SJSA1 (cell line): Measurements from ENCODE around the gene FAAP100. TPM values are rescaled to one million over a fixed set of nuclear protein-coding genes. Genes with fewer than 3 reads are reported as not detected.
"Not testable (repeated sequence)": the region's sequence is repeated elsewhere in the genome, so short reads cannot be mapped to it uniquely, and the experiment has no call there.

Experiments used
- DNase-seq, 2 experiments: peaks; one replicate each; pipeline ENCODE4 v3.0.0-alpha.2; 2015 to 2020; ENCODE audit warnings: low spot score in 2 of 2, low read depth in 1 of 2
- H3K27ac ChIP-seq: fragments of 250-450 bp; sonication (Bioruptor Pico); 2 replicates; pipeline ENCODE4 v1.5.1; 2020; ENCODE audit warnings: mild to moderate bottlenecking, moderate library complexity
- H3K27me3 ChIP-seq: fragments of 250-450 bp; sonication (Bioruptor Pico); replicated peaks from 2 replicates; pipeline ENCODE4 v1.5.1; 2020; ENCODE audit warnings: mild to moderate bottlenecking, moderate library complexity
- H3K36me3 ChIP-seq: fragments of 250-450 bp; sonication (Bioruptor Pico); 2 replicates; pipeline ENCODE4 v1.5.1; 2020; ENCODE audit warnings: mild to moderate bottlenecking
- H3K4me1 ChIP-seq: fragments of 250-450 bp; sonication (Bioruptor Pico); replicated peaks from 2 replicates; pipeline ENCODE4 v1.6.1; 2021; ENCODE audit warnings: mild to moderate bottlenecking
- H3K4me3 ChIP-seq: fragments of 250-450 bp; sonication (Bioruptor Pico); 2 replicates; pipeline ENCODE4 v1.5.1; 2020; ENCODE audit warnings: mild to moderate bottlenecking
- H3K9me3 ChIP-seq: fragments of 250-450 bp; sonication (Bioruptor Pico); replicated peaks from 2 replicates; pipeline ENCODE4 v1.5.1; 2020; ENCODE audit warnings: mild to moderate bottlenecking
- total RNA-seq: library from RNA; depleted of rRNA; stranded (reverse); fragments of >200 nt; shearing (Covaris generic); gene quantifications from 2 replicates; pipeline ENCODE4 v1.2.3, GENCODE V29; 2014

FAAP100 gene
- total RNA-seq, 1 experiment from 2014 or later: 28.1 TPM

DNA sequence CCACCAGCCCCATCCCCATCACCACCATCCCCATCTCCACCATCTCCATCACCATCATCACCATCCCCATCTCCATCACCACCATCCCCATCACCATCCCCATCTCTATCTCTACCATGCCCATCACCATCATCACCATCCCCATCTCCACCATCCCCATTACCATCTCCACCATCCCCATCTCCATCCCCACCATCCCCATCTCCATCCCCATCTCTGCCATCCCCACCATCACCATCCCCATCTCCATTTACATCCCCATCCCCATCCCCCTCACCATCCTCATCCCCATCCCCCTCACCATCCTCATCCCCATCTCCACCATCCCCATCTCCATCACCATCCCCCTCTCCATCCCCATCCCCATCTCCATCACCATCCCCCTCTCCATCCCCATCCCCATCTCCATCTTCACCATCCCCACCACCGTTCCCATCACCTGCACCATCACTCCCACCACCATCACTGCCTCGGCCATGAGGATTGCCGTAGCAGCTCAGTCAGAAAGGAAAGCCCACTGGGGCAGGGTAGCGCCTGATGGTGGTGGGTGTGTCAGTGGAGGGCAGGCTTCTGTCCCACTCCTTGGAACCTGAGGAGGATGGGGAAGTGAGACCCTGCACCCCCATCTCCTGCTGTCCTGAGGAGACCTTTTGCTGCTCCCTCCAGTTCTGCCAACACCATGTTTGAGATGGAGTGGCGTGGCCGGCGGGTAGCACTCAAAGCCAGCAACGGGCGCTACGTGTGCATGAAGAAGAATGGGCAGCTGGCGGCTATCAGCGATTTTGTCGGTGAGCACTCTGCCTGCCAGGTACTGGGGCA is 16.5 kb downstream of the FAAP100 start:
- no peak overlapping the region for H3K27ac ChIP-seq
- H3K27me3 ChIP-seq: no peaks in the 10 kb centered on the region
- no peak overlapping the region for H3K4me3 ChIP-seq
- H3K4me1 ChIP-seq: peaks cover 8% of the 10 kb centered on the region; the same call in 1 of the 2 replicates
- peaks cover 31% of the 10 kb centered on the region for H3K36me3 ChIP-seq
- H3K9me3 ChIP-seq: peaks cover 2% of the 10 kb centered on the region
- no peak for DNase-seq

- peaks cover 24% of the 10 kb centered on the region for H3K36me3 ChIP-seq
- no peak for DNase-seq
- no peaks in the 10 kb centered on the region; the same call in 1 of the 2 replicates for H3K27me3 ChIP-seq
- H3K4me1 ChIP-seq: peaks cover 8% of the 10 kb centered on the region; the same call in 1 of the 2 replicates
- peaks cover 4% of the 10 kb centered on the region for H3K9me3 ChIP-seq
- H3K4me3 ChIP-seq: no peak overlapping the region
- H3K27ac ChIP-seq: no peak overlapping the region
These were observed 17.2 kb downstream of the FAAP100 start for GRCh38 chr17:81535007-81535328.

GRCh38 chr17:81534157-81535006 is 17.8 kb downstream of the FAAP100 start:
- Histone ChIP-seq H3K4me1 (peaks cover 8% of the 10 kb centered on the region; the same call in 1 of the 2 replicates), H3K4me3 (no peak overlapping the region), H3K27ac (no peak overlapping the region), H3K27me3 (peaks cover 3% of the 10 kb centered on the region), H3K9me3 (peaks cover 4% of the 10 kb centered on the region), H3K36me3 (peaks cover 18% of the 10 kb centered on the region)
- no peak for DNase-seq

DNA sequence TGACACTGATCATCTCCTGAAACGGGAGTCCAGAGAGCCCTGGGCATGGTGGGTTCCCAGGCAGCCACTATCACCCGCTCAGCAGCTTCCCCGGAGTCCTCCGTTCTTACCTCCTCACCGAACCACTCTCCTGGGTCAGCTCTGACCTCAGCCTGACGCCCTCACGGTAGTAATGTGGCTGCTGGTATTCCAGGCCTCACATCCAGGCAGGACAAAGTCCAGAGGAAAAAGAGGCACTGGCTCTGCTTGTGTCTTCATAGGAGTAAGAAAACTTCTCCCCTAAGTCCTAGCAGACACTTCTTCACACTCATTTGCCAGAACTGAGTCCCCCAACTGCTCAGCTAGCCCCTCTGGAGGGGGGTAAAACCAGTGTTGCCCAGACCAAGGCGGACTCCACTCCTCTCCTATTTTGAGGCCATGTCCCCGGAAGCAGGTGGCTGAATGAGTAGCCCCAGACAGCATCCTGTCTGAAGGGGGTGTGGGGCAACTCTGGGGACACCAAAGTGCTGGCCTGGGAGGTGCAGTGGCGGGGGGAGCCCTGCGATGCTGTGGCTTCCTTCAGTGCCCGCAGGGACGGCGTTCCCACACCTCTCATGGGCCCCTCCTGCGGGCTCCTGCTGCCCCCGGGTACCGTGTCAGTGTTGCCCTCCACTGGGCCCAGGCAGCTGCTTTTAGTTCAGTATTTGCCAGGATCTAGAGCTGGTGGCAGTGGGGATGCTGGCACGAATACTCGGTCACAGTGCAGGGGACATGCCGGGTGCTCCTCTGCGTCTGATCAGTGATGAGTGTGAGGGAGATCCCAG is 18.6 kb downstream of the FAAP100 start:
- peaks cover 4% of the 10 kb centered on the region; the same call in 1 of the 2 replicates for H3K4me1 ChIP-seq
- no peak overlapping the region for H3K4me3 ChIP-seq
- no peak for DNase-seq
- peaks cover 11% of the 10 kb centered on the region for H3K27me3 ChIP-seq
- H3K9me3 ChIP-seq: peaks cover 10% of the 10 kb centered on the region
- no peak overlapping the region for H3K27ac ChIP-seq
- peaks cover 11% of the 10 kb centered on the region for H3K36me3 ChIP-seq

DNA sequence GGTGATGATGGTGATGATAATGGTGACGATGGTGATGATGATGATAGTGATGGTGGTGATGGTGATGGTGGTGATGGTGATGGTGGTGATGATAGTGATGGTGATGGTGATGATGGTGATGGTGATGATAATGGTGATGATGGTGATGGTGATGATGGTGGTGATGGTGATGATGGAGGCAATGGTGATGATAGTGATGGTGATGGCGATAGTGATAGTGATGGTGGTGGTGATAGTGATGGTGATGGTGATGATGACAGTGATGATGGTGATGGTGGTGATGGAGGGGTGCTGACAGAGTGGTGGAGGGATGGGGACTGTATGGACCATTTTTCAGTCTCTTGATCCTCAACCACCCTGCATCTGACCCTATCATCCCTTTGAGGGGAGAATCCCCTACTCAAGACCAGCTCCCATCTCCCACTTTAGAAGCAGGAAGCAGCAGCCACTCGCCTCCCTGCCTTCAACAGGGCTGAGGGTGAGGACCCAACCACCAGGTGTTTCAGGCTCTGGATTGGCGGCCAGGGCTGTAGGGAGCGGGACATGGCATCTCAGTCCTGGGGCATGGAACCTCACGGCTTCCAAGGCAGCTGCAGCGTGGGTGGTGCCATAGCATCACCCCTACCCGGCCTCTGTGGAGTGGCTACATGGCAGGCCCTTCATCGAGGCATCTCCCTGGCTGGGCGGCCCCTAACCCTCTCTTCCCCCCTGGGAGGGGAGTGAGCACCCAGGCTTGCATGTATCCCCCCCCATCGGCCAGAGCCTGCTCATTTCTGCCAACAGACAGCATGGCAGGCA is 19.5 kb downstream of the FAAP100 start:
- Histone ChIP-seq H3K9me3 (peaks cover 12% of the 10 kb centered on the region), H3K36me3 (peaks cover 3% of the 10 kb centered on the region), H3K27me3 (peaks cover 20% of the 10 kb centered on the region), H3K4me3 (no peak overlapping the region), H3K4me1 (no peaks in the 10 kb centered on the region; the same call in 1 of the 2 replicates), H3K27ac (no peak overlapping the region)
- no peak for DNase-seq

DNA sequence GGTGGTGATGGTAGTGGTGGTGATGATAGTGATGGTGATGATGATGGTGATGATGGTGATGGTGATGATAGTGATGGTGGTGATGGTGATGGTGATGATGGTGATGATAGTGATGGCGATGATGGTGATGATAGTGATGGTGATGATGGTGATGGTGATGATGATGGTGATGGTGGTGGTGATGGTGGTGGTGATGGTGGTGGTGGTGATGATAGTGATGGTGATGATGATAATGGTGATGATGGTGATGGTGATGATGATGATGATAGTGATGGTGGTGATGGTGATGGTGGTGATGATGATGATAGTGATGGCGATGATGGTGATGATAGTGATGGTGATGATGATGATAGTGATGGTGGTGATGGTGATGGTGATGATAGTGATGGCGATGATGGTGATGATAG is 20.2 kb downstream of the FAAP100 start:
- H3K4me1 ChIP-seq, H3K36me3 ChIP-seq, H3K4me3 ChIP-seq, H3K27ac ChIP-seq, DNase-seq: not testable (repeated sequence)
- H3K27me3 ChIP-seq: peaks cover 27% of the 10 kb centered on the region
- H3K9me3 ChIP-seq: peaks cover 12% of the 10 kb centered on the region

- H3K27ac ChIP-seq, H3K4me1 ChIP-seq, H3K4me3 ChIP-seq, H3K36me3 ChIP-seq, DNase-seq: not testable (repeated sequence)
- peaks cover 12% of the 10 kb centered on the region for H3K9me3 ChIP-seq
- H3K27me3 ChIP-seq: peaks cover 35% of the 10 kb centered on the region
These were observed 21.1 kb downstream of the FAAP100 start for GRCh38 chr17:81531013-81531412.

DNA sequence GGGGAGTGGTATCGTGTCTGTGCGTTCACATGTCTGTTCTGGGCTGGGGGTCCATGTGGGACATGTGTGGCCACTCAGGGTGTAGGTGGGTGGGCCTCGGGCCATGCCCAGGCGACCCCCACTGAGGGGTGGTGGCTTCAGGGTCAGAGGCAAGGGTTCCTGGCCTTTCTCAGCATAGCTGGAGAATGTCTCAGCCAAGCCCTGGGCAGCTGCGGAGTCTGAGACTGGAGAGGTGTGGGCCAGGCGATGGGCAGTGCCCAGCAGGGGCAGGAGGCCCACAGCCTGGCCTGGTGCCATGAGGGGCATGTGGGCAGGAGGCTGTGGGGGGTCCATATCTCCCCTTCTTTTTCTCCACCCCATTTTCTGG is 22.7 kb downstream of the FAAP100 start:
- Histone ChIP-seq H3K4me3 (no peak overlapping the region), H3K36me3 (no peaks in the 10 kb centered on the region), H3K27me3 (peaks cover 35% of the 10 kb centered on the region), H3K9me3 (peaks cover 12% of the 10 kb centered on the region), H3K27ac (no peak overlapping the region), H3K4me1 (no peaks in the 10 kb centered on the region)
- no peak for DNase-seq

DNA sequence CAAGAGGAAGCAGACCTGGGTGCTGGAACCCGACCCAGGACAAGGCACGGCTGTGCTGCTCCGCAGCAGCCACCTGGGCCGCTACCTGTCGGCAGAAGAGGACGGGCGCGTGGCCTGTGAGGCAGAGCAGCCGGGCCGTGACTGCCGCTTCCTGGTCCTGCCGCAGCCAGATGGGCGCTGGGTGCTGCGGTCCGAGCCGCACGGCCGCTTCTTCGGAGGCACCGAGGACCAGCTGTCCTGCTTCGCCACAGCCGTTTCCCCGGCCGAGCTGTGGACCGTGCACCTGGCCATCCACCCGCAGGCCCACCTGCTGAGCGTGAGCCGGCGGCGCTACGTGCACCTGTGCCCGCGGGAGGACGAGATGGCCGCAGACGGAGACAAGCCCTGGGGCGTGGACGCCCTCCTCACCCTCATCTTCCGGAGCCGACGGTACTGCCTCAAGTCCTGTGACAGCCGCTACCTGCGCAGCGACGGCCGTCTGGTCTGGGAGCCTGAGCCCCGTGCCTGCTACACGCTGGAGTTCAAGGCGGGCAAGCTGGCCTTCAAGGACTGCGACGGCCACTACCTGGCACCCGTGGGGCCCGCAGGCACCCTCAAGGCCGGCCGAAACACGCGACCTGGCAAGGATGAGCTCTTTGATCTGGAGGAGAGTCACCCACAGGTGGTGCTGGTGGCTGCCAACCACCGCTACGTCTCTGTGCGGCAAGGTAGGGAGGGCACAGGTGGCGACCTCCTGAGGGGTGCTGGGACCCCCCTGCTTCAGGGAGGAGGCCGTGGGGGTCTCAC is 23.3 kb downstream of the FAAP100 start:
- no peaks in the 10 kb centered on the region for H3K4me1 ChIP-seq
- no peak overlapping the region for H3K4me3 ChIP-seq
- H3K36me3 ChIP-seq: no peaks in the 10 kb centered on the region
- DNase-seq: no peak
- H3K27me3 ChIP-seq: peaks cover 35% of the 10 kb centered on the region
- H3K27ac ChIP-seq: no peak overlapping the region
- H3K9me3 ChIP-seq: peaks cover 12% of the 10 kb centered on the region

- peaks cover 12% of the 10 kb centered on the region for H3K9me3 ChIP-seq
- H3K36me3 ChIP-seq: no peaks in the 10 kb centered on the region
- DNase-seq: no peak
- no peak overlapping the region for H3K4me3 ChIP-seq
- peaks cover 35% of the 10 kb centered on the region for H3K27me3 ChIP-seq
- H3K4me1 ChIP-seq: no peaks in the 10 kb centered on the region
- no peak overlapping the region for H3K27ac ChIP-seq
These were observed 23.8 kb downstream of the FAAP100 start for GRCh38 chr17:81528384-81528650.

- H3K4me1 ChIP-seq: no peaks in the 10 kb centered on the region
- DNase-seq: no peak
- no peak within 1 kb of the TSS for H3K27ac ChIP-seq
- H3K9me3 ChIP-seq: peaks cover 12% of the 10 kb centered on the region
- no peak within 1 kb of the TSS for H3K4me3 ChIP-seq
- peaks cover 35% of the 10 kb centered on the region for H3K27me3 ChIP-seq
- H3K36me3 ChIP-seq: no peaks in the 10 kb centered on the region
These were observed 24.4 kb downstream of the FAAP100 start, which contains the start of gene FSCN2 for GRCh38 chr17:81527591-81528383. FSCN2 (plus strand) TSS chr17:81528377; CDS start chr17:81528532, 155 bp downstream.
